Left hindlimb (tissue), 1 donor: ENCODE results near the gene TNFAIP3.

Experiments
- DNase-seq: peaks from one replicate; pipeline ENCODE4 v3.0.0-alpha.2; 2018

The TNFAIP3 gene

DNA sequence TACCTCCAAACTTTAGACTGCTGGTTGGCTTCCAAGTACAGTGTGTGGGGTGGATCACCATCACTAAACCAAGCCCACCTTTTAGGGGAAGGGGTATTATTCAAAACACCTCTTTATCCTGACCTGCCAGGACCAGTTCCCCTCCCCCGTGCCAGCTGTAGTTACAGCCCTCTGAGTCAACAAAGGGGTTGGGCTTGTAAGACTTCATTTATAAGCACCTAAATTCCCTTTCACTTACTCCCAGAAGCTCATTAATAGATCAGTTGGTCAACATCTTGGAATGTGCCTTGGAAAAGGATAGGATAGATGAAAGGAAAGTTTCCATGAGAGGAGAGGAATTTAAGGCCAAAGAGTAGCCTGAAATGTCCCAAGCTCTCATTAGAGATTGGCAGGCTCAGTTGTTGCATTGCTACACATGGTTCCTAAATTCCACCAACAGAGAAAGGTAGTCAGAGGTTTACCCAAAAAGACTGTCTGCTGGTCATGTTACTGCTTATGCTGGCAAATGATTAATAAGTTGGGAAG lies 59.2 kb downstream of the TNFAIP3 start:
- no peak for DNase-seq

DNA sequence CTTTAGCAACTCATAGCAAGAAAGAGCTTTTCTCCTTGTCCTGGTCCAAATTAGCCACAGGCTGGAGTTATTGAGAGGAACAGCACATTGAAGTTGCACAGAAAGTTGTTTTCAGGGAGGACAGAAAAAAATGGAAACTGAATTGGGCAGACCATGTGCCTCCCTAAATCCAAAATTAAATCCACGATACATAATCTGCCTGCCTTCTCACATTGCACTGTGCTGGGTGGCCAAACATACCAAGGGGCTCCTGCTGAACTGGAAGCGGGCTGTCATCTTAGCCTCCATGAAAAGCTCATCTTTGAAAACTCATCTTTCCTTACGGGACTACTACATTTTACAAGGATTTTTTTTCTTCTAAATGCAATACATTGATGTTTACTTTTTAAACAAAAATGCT lies 59.9 kb downstream of the TNFAIP3 start:
- DNase-seq, result no peak

DNA sequence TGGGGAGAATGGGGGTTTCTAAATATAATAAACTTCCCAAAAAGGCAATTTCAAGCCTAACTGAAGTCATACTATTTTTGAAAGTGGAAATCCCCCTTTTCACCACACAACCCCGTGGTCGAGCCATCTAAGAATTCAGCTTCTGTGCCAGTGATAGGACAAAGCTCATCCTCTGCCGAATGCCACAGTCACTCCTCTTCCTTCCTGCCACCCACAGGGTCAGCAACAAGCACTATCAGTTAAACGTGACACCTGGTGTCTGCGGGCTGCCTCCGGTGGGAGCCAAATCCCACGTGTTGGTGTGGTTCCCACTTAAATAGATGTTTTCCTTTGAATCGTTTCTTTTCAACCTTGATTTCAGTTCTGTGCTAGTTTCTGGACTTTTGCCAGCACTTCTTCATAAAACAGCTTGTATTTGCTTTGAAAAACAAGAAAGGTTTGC lies 60.7 kb downstream of the TNFAIP3 start:
- peak; percentile 39 for DNase-seq

DNA sequence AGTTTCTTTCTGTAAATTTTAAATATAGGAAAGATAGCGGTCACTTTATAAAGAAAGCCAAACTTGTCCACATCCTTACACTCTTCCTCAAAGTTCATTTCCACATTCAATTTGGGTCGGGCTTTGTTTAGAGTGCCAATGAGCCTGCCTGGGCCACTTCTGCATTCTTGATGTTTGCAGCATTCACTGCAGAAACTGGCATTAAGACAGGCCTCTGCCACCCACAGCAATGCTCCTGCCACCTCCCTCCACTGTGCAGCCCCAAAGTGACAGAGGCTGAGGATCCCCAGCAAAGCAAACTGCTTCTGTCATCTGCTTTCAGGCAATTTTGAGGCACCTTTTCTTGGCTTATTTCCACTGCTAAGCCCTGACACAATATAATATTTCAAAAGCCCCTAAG lies 61.2 kb downstream of the TNFAIP3 start:
- DNase-seq, result no peak

DNA sequence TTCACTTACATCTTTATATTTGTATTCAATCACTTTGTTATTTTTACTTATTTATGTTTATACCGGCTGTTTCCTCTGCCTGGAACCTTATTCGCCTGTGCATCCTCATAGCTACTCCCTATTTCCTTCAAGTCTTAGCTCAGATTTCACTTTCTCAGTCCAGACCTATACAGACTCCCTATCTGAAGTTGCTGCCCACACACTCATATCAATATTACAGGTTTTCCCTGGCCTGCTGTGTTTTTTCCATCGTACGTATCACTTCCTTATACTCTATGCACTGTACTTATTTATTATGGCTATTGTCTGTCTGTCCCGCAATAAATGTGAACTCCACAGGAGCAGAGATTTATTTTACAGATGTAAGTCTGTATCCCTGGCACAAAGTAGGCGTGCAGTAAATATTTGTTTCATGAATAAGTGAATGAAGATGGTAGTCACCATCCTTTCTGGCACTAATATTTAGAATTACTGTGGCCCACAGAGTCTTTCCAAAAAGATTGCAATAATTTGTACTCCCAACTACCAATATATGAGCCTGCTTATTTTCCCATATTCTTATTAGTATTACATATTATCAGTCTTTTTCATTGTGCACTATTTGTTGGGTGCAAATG lies 64.9 kb downstream of the TNFAIP3 start:
- DNase-seq, result no peak
